ENCODE data around the gene EMCN.

The EMCN gene

DNA sequence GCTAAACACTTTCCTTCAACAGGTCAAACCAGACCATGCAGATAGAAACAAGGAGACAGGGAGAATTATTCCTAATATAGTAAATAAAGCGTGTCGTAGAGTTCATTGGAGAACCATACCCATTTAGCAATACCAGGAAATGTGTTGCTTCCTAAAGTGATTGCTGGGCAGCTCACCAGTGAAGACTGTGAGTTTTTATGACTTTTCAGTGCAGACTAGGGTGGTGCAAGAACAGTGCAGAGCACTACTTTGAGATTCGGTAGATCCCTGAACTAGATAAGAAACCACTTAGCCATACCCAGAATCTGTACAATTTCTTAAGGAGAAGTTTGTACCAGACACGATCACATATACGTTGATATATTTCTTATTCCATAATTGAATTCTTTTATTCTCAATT is 87.4 kb downstream of the EMCN start:
- Histone ChIP-seq H3K4me2 (ENCODE audit: low read length) (no peak overlapping the region), H3K27ac (ENCODE audit: low read length) (no peak overlapping the region), H3K27me3 (ENCODE audit: low read depth, low read length) (no peaks in the 10 kb centered on the region), H3K36me3 (replicated peaks; ENCODE audit: low read depth, low read length) (no peaks in the 10 kb centered on the region), H3K79me2 (ENCODE audit: low read length) (no peaks in the 10 kb centered on the region), H3K9ac (ENCODE audit: low read length) (no peak overlapping the region), H4K20me1 (ENCODE audit: insufficient read depth, low read length) (no peaks in the 10 kb centered on the region), H3K9me3 (ENCODE audit: insufficient read depth, low read length) (no peaks in the 10 kb centered on the region), H3K4me1 (ENCODE audit: low read length) (no peaks in the 10 kb centered on the region), H2AFZ (ENCODE audit: low read depth, low read length) (no peak overlapping the region), H3K4me3 (ENCODE audit: low read length) (no peak overlapping the region)
- no peak for TF ChIP-seq EZH2phosphoT487 (IDR thresholded peaks at IDR 0.05; ENCODE audit: low read depth)
- TF ChIP-seq, protein P1, sequence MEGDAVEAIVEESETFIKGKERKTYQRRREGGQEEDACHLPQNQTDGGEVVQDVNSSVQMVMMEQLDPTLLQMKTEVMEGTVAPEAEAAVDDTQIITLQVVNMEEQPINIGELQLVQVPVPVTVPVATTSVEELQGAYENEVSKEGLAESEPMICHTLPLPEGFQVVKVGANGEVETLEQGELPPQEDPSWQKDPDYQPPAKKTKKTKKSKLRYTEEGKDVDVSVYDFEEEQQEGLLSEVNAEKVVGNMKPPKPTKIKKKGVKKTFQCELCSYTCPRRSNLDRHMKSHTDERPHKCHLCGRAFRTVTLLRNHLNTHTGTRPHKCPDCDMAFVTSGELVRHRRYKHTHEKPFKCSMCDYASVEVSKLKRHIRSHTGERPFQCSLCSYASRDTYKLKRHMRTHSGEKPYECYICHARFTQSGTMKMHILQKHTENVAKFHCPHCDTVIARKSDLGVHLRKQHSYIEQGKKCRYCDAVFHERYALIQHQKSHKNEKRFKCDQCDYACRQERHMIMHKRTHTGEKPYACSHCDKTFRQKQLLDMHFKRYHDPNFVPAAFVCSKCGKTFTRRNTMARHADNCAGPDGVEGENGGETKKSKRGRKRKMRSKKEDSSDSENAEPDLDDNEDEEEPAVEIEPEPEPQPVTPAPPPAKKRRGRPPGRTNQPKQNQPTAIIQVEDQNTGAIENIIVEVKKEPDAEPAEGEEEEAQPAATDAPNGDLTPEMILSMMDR (IDR thresholded peaks at IDR 0.05; ENCODE audit: low read depth, low read length), result no peak

GRCh38 chr4:100429616-100430015 is 88.2 kb downstream of the EMCN start:
- H4K20me1 ChIP-seq (ENCODE audit: insufficient read depth, low read length), result no peaks in the 10 kb centered on the region
- no peak overlapping the region for H2AFZ ChIP-seq (ENCODE audit: low read depth, low read length)
- H3K4me3 ChIP-seq (ENCODE audit: low read length), result no peak overlapping the region
- no peak overlapping the region for H3K27ac ChIP-seq (ENCODE audit: low read length)
- no peaks in the 10 kb centered on the region for H3K27me3 ChIP-seq (ENCODE audit: low read depth, low read length)
- no peak overlapping the region for H3K9ac ChIP-seq (ENCODE audit: low read length)
- H3K36me3 ChIP-seq (replicated peaks; ENCODE audit: low read depth, low read length), result no peaks in the 10 kb centered on the region
- no peak overlapping the region for H3K4me2 ChIP-seq (ENCODE audit: low read length)
- no peaks in the 10 kb centered on the region for H3K79me2 ChIP-seq (ENCODE audit: low read length)
- H3K9me3 ChIP-seq (ENCODE audit: insufficient read depth, low read length), result no peaks in the 10 kb centered on the region
- no peaks in the 10 kb centered on the region for H3K4me1 ChIP-seq (ENCODE audit: low read length)
- TF ChIP-seq EZH2phosphoT487 (IDR thresholded peaks at IDR 0.05; ENCODE audit: low read depth), result no peak
- TF ChIP-seq, protein P1 (IDR thresholded peaks at IDR 0.05; ENCODE audit: low read depth, low read length), result no peak

- H3K4me1 ChIP-seq (ENCODE audit: low read length), result no peaks in the 10 kb centered on the region
- H3K4me3 ChIP-seq (ENCODE audit: low read length), result no peak overlapping the region
- no peak overlapping the region for H3K9ac ChIP-seq (ENCODE audit: low read length)
- H2AFZ ChIP-seq (ENCODE audit: low read depth, low read length), result no peak overlapping the region
- TF ChIP-seq EZH2phosphoT487 (IDR thresholded peaks at IDR 0.05; ENCODE audit: low read depth), result no peak
- TF ChIP-seq, protein P1 (IDR thresholded peaks at IDR 0.05; ENCODE audit: low read depth, low read length), result no peak
- H4K20me1 ChIP-seq (ENCODE audit: insufficient read depth, low read length), result no peaks in the 10 kb centered on the region
- H3K79me2 ChIP-seq (ENCODE audit: low read length), result no peaks in the 10 kb centered on the region
- no peaks in the 10 kb centered on the region for H3K36me3 ChIP-seq (replicated peaks; ENCODE audit: low read depth, low read length)
- H3K9me3 ChIP-seq (ENCODE audit: insufficient read depth, low read length), result no peaks in the 10 kb centered on the region
- no peak overlapping the region for H3K4me2 ChIP-seq (ENCODE audit: low read length)
- no peaks in the 10 kb centered on the region for H3K27me3 ChIP-seq (ENCODE audit: low read depth, low read length)
- H3K27ac ChIP-seq (ENCODE audit: low read length), result no peak overlapping the region
Observed at GRCh38 chr4:100428051-100428450, 89.8 kb downstream of the EMCN start.

GRCh38 chr4:100424376-100424775 is 93.4 kb downstream of the EMCN start:
- no peaks in the 10 kb centered on the region for H3K4me1 ChIP-seq (ENCODE audit: low read length)
- H3K27me3 ChIP-seq (ENCODE audit: low read depth, low read length), result 0 out of 2 replicates have a peak, but pooled peaks cover 2% of the 10 kb centered on the region
- H2AFZ ChIP-seq (ENCODE audit: low read depth, low read length), result no peak overlapping the region
- H3K4me2 ChIP-seq (ENCODE audit: low read length), result no peak overlapping the region
- no peaks in the 10 kb centered on the region for H3K36me3 ChIP-seq (replicated peaks; ENCODE audit: low read depth, low read length)
- no peak overlapping the region for H3K4me3 ChIP-seq (ENCODE audit: low read length)
- no peaks in the 10 kb centered on the region for H3K9me3 ChIP-seq (ENCODE audit: insufficient read depth, low read length)
- no peak overlapping the region for H3K27ac ChIP-seq (ENCODE audit: low read length)
- H3K79me2 ChIP-seq (ENCODE audit: low read length), result no peaks in the 10 kb centered on the region
- no peaks in the 10 kb centered on the region for H4K20me1 ChIP-seq (ENCODE audit: insufficient read depth, low read length)
- TF ChIP-seq, protein P1 (IDR thresholded peaks at IDR 0.05; ENCODE audit: low read depth, low read length), result no peak
- TF ChIP-seq EZH2phosphoT487 (IDR thresholded peaks at IDR 0.05; ENCODE audit: low read depth), result no peak
- H3K9ac ChIP-seq (ENCODE audit: low read length), result no peak overlapping the region
